RWPE1 (cell line): ENCODE data around the gene RBM20.

Source experiments
- CTCF ChIA-PET: fragments of 350-600 bp; sonication (Branson Sonifier 250); formaldehyde crosslinking; extraction: SDS; loops from one replicate; lab custom pipeline; 2021; lab: Yijun Ruan, JAX
- POLR2A ChIA-PET: fragments of 400-600 bp; formaldehyde crosslinking; extraction: SDS; loops from one replicate; lab custom pipeline; 2020; ENCODE audit warnings: antibody characterized with exemption; ENCODE audit not compliant: low non-redundant PET; lab: Yijun Ruan, JAX
- DNase-seq: peaks from one replicate; pipeline ENCODE4 v3.0.0; 2012; ENCODE audit warnings: low spot score
- H3K27ac ChIP-seq: fragments of 450-650 bp; 2 replicates; pipeline ENCODE4 v1.5.1; 2017
- CTCF ChIP-seq: fragments of 450-650 bp; conservative IDR thresholded peaks from 2 replicates; pipeline ENCODE4 v1.5.1; 2017; ENCODE audit warnings: low read depth, mild to moderate bottlenecking

The RBM20 gene

GRCh38 chr10:110844617-110844881 lies 200.4 kb downstream of the RBM20 start:
- no peak for TF ChIP-seq CTCF
- no peak overlapping the region for H3K27ac ChIP-seq
- POLR2A ChIA-PET: no interaction called here
- CTCF ChIA-PET: interaction anchor here (0.6 kb wide), 1 partner anchor 630 kb away, joined by 7 read pairs; no protein-coding TSS in a partner anchor
- DNase-seq: no peak

- ChIA-PET POLR2A (no interaction called here), CTCF (no interaction called here)
- no peak for DNase-seq
- no peak overlapping the region; the same call in 1 of the 2 replicates for H3K27ac ChIP-seq
- TF ChIP-seq CTCF: no peak
These were observed 201.1 kb downstream of the RBM20 start for GRCh38 chr10:110845192-110845755.

GRCh38 chr10:110845756-110846620 lies 201.9 kb downstream of the RBM20 start:
- no peak for DNase-seq
- no peak overlapping the region; the same call in 1 of the 2 replicates for H3K27ac ChIP-seq
- POLR2A ChIA-PET: no interaction called here
- CTCF ChIA-PET: no interaction called here
- no peak for TF ChIP-seq CTCF

- DNase-seq: no peak
- POLR2A ChIA-PET: no interaction called here
- H3K27ac ChIP-seq: no peak overlapping the region
- TF ChIP-seq CTCF: no peak
- CTCF ChIA-PET: no interaction called here
These were observed 203.2 kb downstream of the RBM20 start for GRCh38 chr10:110847374-110847773.

GRCh38 chr10:110848106-110848505 lies 204.0 kb downstream of the RBM20 start:
- CTCF ChIA-PET: interaction anchor here (0.6 kb wide), 1 partner anchor 22 kb away, joined by 3 read pairs; no protein-coding TSS in a partner anchor
- DNase-seq: no peak
- no peak overlapping the region for H3K27ac ChIP-seq
- POLR2A ChIA-PET: no interaction called here
- TF ChIP-seq CTCF: no peak

- H3K27ac ChIP-seq: no peak overlapping the region
- ChIA-PET POLR2A (no interaction called here), CTCF (no interaction called here)
- no peak for TF ChIP-seq CTCF
- DNase-seq: no peak
These were observed 206.0 kb downstream of the RBM20 start for GRCh38 chr10:110850099-110850498.
